Naive thymus-derived CD4-positive, alpha-beta T cell (primary cell): Measurements from ENCODE around the gene UBE2I. TPM values are rescaled to one million over a fixed set of nuclear protein-coding genes. Genes with fewer than 3 reads are reported as not detected.

ENCODE experiments used
- ATAC-seq: fragments of 150-1000 bp; cut with Tn5 transposase; 2 replicates; pipeline ENCODE4 v1.10.0; 2021; ENCODE audit warnings: mild to moderate bottlenecking, moderate library complexity
- CTCF ChIA-PET: fragments of 350-600 bp; sonication (Branson Sonifier 250); formaldehyde crosslinking; loops from one replicate; lab custom pipeline; 2021; ENCODE audit warnings: antibody characterized with exemption; lab: Charles Lee
- POLR2A ChIA-PET: fragments of 350-600 bp; sonication (Branson Sonifier 250); formaldehyde crosslinking; loops from one replicate; lab custom pipeline; 2021; ENCODE audit warnings: antibody characterized with exemption, inconsistent platforms; lab: Charles Lee
- DNase-seq, 9 donors: peaks; one replicate each; pipeline versions ENCODE4 v3.0.0 to v3.0.0-alpha.2; 2020 to 2022; ENCODE audit warnings: mixed read lengths in 1 of 9
- H3K27ac ChIP-seq: one replicate; pipeline ENCODE4 v1.7.0; 2013; ENCODE audit warnings: mild to moderate bottlenecking, low read depth, low read length, moderate library complexity
- H3K27me3 ChIP-seq, 2 donors: one replicate each; pipeline ENCODE4 v1.7.0; 2013; ENCODE audit warnings: low read length in 2 of 2, mild to moderate bottlenecking in 2 of 2, moderate library complexity in 2 of 2; ENCODE audit not compliant: control insufficient read depth in 2 of 2, insufficient read depth in 2 of 2
- H3K36me3 ChIP-seq, 3 experiments: 1 replicate in 2 of 3; 2 replicates in 1 of 3; pipeline ENCODE4 v1.7.0; 2013; ENCODE audit warnings: low read length in 3 of 3, mild to moderate bottlenecking in 3 of 3, moderate library complexity in 1 of 3; ENCODE audit not compliant: insufficient read depth in 3 of 3, control insufficient read depth in 2 of 3
- H3K4me1 ChIP-seq, 2 donors: one replicate each; pipeline ENCODE4 v1.7.0; 2013; ENCODE audit warnings: low read length in 2 of 2, mild to moderate bottlenecking in 2 of 2, moderate library complexity in 1 of 2; ENCODE audit not compliant: control insufficient read depth in 2 of 2, insufficient read depth in 2 of 2
- H3K4me3 ChIP-seq: 2 replicates; pipeline ENCODE4 v1.7.0; 2013; ENCODE audit warnings: mild to moderate bottlenecking, low read length
- H3K9me3 ChIP-seq, 3 experiments: 1 replicate in 2 of 3; 2 replicates in 1 of 3; pipeline ENCODE4 v1.7.0; 2013; ENCODE audit warnings: low read length in 3 of 3; ENCODE audit not compliant: control insufficient read depth in 2 of 3
- H3K27ac Mint-ChIP-seq, 9 donors: one replicate each; pipeline ENCODE4 v1.8.0; 2020 to 2022; ENCODE audit warnings: mixed read lengths in 9 of 9, mild to moderate bottlenecking in 8 of 9, moderate library complexity in 5 of 9, inconsistent platforms in 2 of 9
- H3K27me3 Mint-ChIP-seq, 5 donors: one replicate each; pipeline ENCODE4 v1.8.0; 2021 to 2022; ENCODE audit warnings: mixed read lengths in 5 of 5, mild to moderate bottlenecking in 1 of 5
- H3K36me3 Mint-ChIP-seq, 5 donors: one replicate each; pipeline ENCODE4 v1.8.0; 2020 to 2022; ENCODE audit warnings: mixed read lengths in 5 of 5, mild to moderate bottlenecking in 3 of 5, inconsistent platforms in 1 of 5
- H3K4me1 Mint-ChIP-seq, 7 donors: one replicate each; pipeline ENCODE4 v1.8.0; 2020 to 2022; ENCODE audit warnings: mixed read lengths in 7 of 7, mild to moderate bottlenecking in 3 of 7, inconsistent platforms in 1 of 7
- H3K4me3 Mint-ChIP-seq, 10 donors: one replicate each; pipeline ENCODE4 v1.8.0; 2020 to 2022; ENCODE audit warnings: mild to moderate bottlenecking in 10 of 10, mixed read lengths in 10 of 10, moderate library complexity in 6 of 10, inconsistent platforms in 2 of 10
- H3K9me3 Mint-ChIP-seq, 11 donors: one replicate each; pipeline ENCODE4 v1.8.0; 2020 to 2022; ENCODE audit warnings: mixed read lengths in 11 of 11, mild to moderate bottlenecking in 4 of 11, inconsistent platforms in 1 of 11, moderate library complexity in 1 of 11
- intact Hi-C, 2 donors: fragments of 100-400 bp; cut with micrococcal nuclease; formaldehyde crosslinking; loops; one replicate each; pipeline ENCODE4 v1.15.1; 2023
- polyA plus RNA-seq, 2 donors: library from polyadenylated mRNA; unstranded; fragments of 300-500 nt; fragmentation: Illumina TruSeq; gene quantifications; one replicate each; pipeline ENCODE4 v1.2.3, GENCODE V29; 2021
- total RNA-seq, 6 experiments: library from RNA in 5 of 6; stranded (reverse) in 5 of 6; gene quantifications; 1 replicate in 5 of 6; 2 replicates in 1 of 6; pipeline ENCODE4 v1.2.3 and lab custom pipeline; 2021 to 2026

The UBE2I gene
- total and polyA plus RNA-seq, 7 experiments from 2014 or later, result 67.2 to 277 (median 176) TPM

DNA sequence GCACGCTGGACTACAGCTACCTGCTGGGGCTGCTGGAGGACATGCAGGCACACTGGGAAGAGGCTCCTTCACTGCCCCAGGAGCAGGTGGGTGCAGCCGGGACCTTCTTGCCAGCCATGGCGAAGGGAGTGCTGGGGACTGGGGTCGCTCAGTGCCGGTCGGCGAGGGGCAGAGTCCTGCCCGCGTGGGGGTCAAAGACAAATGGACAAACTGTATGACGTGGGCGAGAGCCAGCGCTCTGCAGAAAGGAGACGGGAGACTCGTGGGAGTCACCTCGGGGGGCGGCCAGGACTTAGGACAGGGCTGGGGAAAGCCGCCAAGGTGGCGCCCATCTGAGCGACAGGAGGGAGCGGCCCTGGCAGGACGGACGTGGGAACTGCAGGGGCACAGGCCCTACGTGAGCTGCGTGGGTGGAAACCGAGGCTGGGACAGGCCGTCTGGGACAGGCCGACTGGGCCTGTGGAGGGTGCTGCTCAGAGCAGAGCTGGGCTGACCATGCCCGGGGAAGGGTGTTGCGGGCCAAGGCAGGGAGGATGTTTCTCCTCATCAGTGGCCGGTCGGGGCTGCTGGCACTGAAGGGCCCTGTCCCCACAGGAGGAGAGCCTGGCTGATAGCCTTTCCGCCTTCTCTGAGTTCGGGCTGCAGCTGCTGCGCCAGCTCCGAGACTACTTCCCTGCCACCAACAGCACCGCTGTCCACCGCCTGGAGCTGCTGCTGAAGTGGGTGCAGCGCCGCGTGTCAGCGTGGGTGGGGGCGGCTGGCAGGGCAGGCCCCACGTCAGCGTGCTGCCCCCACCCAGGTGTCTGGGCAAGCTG, 34.2 kb downstream of the UBE2I start:
- H3K27me3 ChIP-seq, result no peaks in the 10 kb centered on the region
- peak overlapping the region; percentile 66 for H3K4me3 ChIP-seq
- H3K4me3 Mint-ChIP-seq, result peak overlapping the region; percentile 60 to 86 (median 80)
- CTCF ChIA-PET, result interaction anchor here (1.0 kb wide), 1 partner anchor 43 kb away, joined by 3 read pairs; no protein-coding TSS in a partner anchor
- no peaks in the 10 kb centered on the region for H3K27me3 Mint-ChIP-seq
- no peak for ATAC-seq
- H3K36me3 Mint-ChIP-seq, result no peaks in the 10 kb centered on the region
- H3K27ac Mint-ChIP-seq, result peak overlapping the region in 5 of 9 donors; percentile 45 to 79 (median 52)
- peaks cover 0 to 12% (median 0%) of the 10 kb centered on the region in 3 experiments for H3K36me3 ChIP-seq
- peaks cover 7 to 18% (median 15%) of the 10 kb centered on the region in 7 donors for H3K4me1 Mint-ChIP-seq
- H3K27ac ChIP-seq, result no peak overlapping the region
- intact Hi-C loops, result loop anchor here (1.0 to 10.0 kb wide), 7 partner anchors 8 to 431 kb away; partner anchors contain the start of genes GNPTG (in 2 of the 2), TSR3 (in 2 of the 2), BAIAP3 (in 1 of the 2) and EME2 (in 1 of the 2)
- POLR2A ChIA-PET, result interaction anchor here (2.0 kb wide), 1 partner anchor 34 kb away, joined by 7 read pairs; the partner anchor contains the start of gene UBE2I
- no peaks in the 10 kb centered on the region for H3K9me3 ChIP-seq
- H3K4me1 ChIP-seq, result peaks cover 11 to 17% of the 10 kb centered on the region in 2 donors
- H3K9me3 Mint-ChIP-seq, result no peaks in the 10 kb centered on the region
- DNase-seq, result no peak

DNA sequence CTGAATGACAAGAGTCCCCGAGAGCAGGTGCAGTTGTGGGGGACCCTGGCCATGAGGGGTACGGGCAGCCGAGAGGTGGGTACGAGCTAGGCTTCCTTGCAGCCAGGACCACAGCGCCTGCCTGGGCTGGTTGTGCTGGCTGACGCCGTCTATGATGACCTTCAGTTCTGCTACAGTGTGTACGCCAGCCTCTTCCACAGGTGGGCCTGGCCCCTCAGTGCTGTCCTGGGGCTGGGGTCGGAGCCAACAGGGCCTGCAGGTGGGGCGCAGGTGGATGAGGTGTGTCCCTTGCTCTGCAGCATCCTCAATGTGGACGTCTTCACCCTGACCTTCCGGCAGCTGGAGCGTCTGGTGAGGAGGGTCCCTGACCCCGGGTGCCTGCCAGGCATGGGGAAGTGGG, 35.1 kb downstream of the UBE2I start:
- Mint-ChIP-seq H3K4me3 (peak overlapping the region in 1 of 10 donors; percentile 37), H3K4me1 (peaks cover 9 to 18% (median 15%) of the 10 kb centered on the region in 7 donors), H3K36me3 (no peaks in the 10 kb centered on the region), H3K27me3 (no peaks in the 10 kb centered on the region), H3K27ac (peak overlapping the region in 1 of 9 donors; percentile 70), H3K9me3 (no peaks in the 10 kb centered on the region)
- no peaks in the 10 kb centered on the region for H3K27me3 ChIP-seq
- DNase-seq, result no peak
- no peaks in the 10 kb centered on the region for H3K9me3 ChIP-seq
- peaks cover 0 to 20% (median 0%) of the 10 kb centered on the region in 3 experiments for H3K36me3 ChIP-seq
- H3K4me1 ChIP-seq, result peaks cover 11 to 17% of the 10 kb centered on the region in 2 donors
- intact Hi-C loops, result loop anchor here in 1 of 2 donors (5.0 to 10.0 kb wide), 2 partner anchors 363 to 430 kb away; partner anchors contain the start of genes EME2, MAPK8IP3, MRPS34 and NME3
- H3K4me3 ChIP-seq, result no peak overlapping the region
- no peak overlapping the region for H3K27ac ChIP-seq
- CTCF ChIA-PET, result no interaction called here
- ATAC-seq, result no peak
- POLR2A ChIA-PET, result no interaction called here

- CTCF ChIA-PET, result no interaction called here
- POLR2A ChIA-PET, result no interaction called here
- intact Hi-C loops, result loop anchor here in 1 of 2 donors (10.0 kb wide), 1 partner anchor 430 kb away; the partner anchor contains the start of genes EME2, MRPS34 and NME3
These were observed 35.7 kb downstream of the UBE2I start for GRCh38 chr16:1345087-1345486.

GRCh38 chr16:1345651-1346421, 36.4 kb downstream of the UBE2I start:
- H3K27ac ChIP-seq, result no peak overlapping the region
- DNase-seq (no peak), ATAC-seq (no peak)
- Mint-ChIP-seq H3K27ac (no peak overlapping the region), H3K4me1 (peaks cover 16 to 24% (median 22%) of the 10 kb centered on the region in 7 donors), H3K4me3 (no peak overlapping the region), H3K9me3 (peaks cover 0 to 3% (median 0%) of the 10 kb centered on the region in 11 donors), H3K36me3 (no peaks in the 10 kb centered on the region), H3K27me3 (no peaks in the 10 kb centered on the region)
- peaks cover 12 to 21% of the 10 kb centered on the region in 2 donors for H3K4me1 ChIP-seq
- POLR2A ChIA-PET, result interaction anchor here (0.6 kb wide), 1 partner anchor 14 kb away, joined by 3 read pairs; no protein-coding TSS in a partner anchor
- no peaks in the 10 kb centered on the region for H3K9me3 ChIP-seq
- H3K4me3 ChIP-seq, result no peak overlapping the region
- H3K36me3 ChIP-seq, result peaks cover 0 to 31% (median 0%) of the 10 kb centered on the region in 3 experiments
- H3K27me3 ChIP-seq, result no peaks in the 10 kb centered on the region
- CTCF ChIA-PET, result no interaction called here
- intact Hi-C loops, result loop anchor here in 1 of 2 donors (10.0 kb wide), 1 partner anchor 429 kb away; the partner anchor contains the start of genes EME2, MRPS34 and NME3

More at GRCh38 chr16:1345087-1345486, 35.7 kb downstream of the UBE2I start:
- peak overlapping the region in 1 of 10 donors; percentile 37 for H3K4me3 Mint-ChIP-seq
- DNase-seq, result no peak
- H3K9me3 ChIP-seq, result no peaks in the 10 kb centered on the region
- H3K4me3 ChIP-seq, result no peak overlapping the region
- no peak overlapping the region for H3K27ac ChIP-seq
- H3K27ac Mint-ChIP-seq, result no peak overlapping the region
- no peaks in the 10 kb centered on the region for H3K9me3 Mint-ChIP-seq
- H3K36me3 ChIP-seq, result peaks cover 0 to 26% (median 0%) of the 10 kb centered on the region in 3 experiments
- H3K4me1 Mint-ChIP-seq, result peaks cover 10 to 18% (median 15%) of the 10 kb centered on the region in 7 donors
- peaks cover 11 to 17% of the 10 kb centered on the region in 2 donors for H3K4me1 ChIP-seq
- no peaks in the 10 kb centered on the region for H3K27me3 ChIP-seq
- no peak for ATAC-seq
- no peaks in the 10 kb centered on the region for H3K36me3 Mint-ChIP-seq
- H3K27me3 Mint-ChIP-seq, result no peaks in the 10 kb centered on the region

- no peak overlapping the region for H3K27ac Mint-ChIP-seq
- peaks cover 0 to 2% (median 0%) of the 10 kb centered on the region in 5 donors for H3K36me3 Mint-ChIP-seq
These were observed 37.2 kb downstream of the UBE2I start for GRCh38 chr16:1346422-1347285.

More at GRCh38 chr16:1346422-1347285, 37.2 kb downstream of the UBE2I start:
- ATAC-seq, result no peak
- Histone ChIP-seq H3K27ac (no peak overlapping the region), H3K27me3 (no peaks in the 10 kb centered on the region), H3K4me3 (no peak overlapping the region), H3K36me3 (peaks cover 0 to 31% (median 0%) of the 10 kb centered on the region in 3 experiments), H3K9me3 (no peaks in the 10 kb centered on the region), H3K4me1 (peaks cover 15 to 21% of the 10 kb centered on the region in 2 donors)
- Mint-ChIP-seq H3K4me1 (peaks cover 16 to 28% (median 23%) of the 10 kb centered on the region in 7 donors), H3K4me3 (no peak overlapping the region), H3K9me3 (peaks cover 0 to 5% (median 0%) of the 10 kb centered on the region in 11 donors), H3K27me3 (no peaks in the 10 kb centered on the region)
- intact Hi-C loops, result loop anchor here in 1 of 2 donors (10.0 kb wide), 1 partner anchor 428 kb away; the partner anchor contains the start of genes EME2, MRPS34 and NME3
- ChIA-PET CTCF (no interaction called here), POLR2A (no interaction called here)
- no peak for DNase-seq
